GM12891 (cell line): Measurements from ENCODE around the gene TTC7B.

Source experiments
- PAX5 ChIP-seq: IDR thresholded peaks from 2 replicates; pipeline ENCODE4 v1.6.1; 2011; ENCODE audit warnings: low read length, moderate library complexity, mild to moderate bottlenecking; ENCODE audit not compliant: insufficient read depth, severe bottlenecking
- POLR2A ChIP-seq: IDR thresholded peaks from 2 replicates; pipeline ENCODE4 v1.6.1; 2011; ENCODE audit warnings: low read depth, low read length, control low read depth
- POLR2AphosphoS5 ChIP-seq: IDR thresholded peaks from 2 replicates; pipeline ENCODE4 v1.6.1; 2011; ENCODE audit warnings: low read depth, low read length, control low read depth
- SPI1 ChIP-seq: IDR thresholded peaks from 2 replicates; pipeline ENCODE4 v1.6.1; 2011; ENCODE audit warnings: low read depth, low read length, control low read depth
- TAF1 ChIP-seq: IDR thresholded peaks from 2 replicates; pipeline ENCODE4 v1.6.1; 2011; ENCODE audit warnings: low read depth, low read length, control low read depth

GRCh38 chr14:90803249-90803648 is 13.0 kb downstream of the TTC7B start:
- TF ChIP-seq POLR2AphosphoS5 (no peak), POLR2A (no peak), TAF1 (no peak), SPI1 (no peak), PAX5 (no peak)
